Frontal cortex (tissue), 4 donors: ENCODE data around the gene TDRD7. TPM values are rescaled to one million over a fixed set of nuclear protein-coding genes. Genes with fewer than 3 reads are reported as not detected.

Experiments used
- DNase-seq, 2 donors: peaks; one replicate each; pipeline ENCODE4 v3.0.0; 2012; ENCODE audit warnings: low spot score in 2 of 2
- FAIRE-seq: peaks from 2 replicates; lab custom pipeline; 2012; peaks lifted over from hg19 to GRCh38; lab: Jason Lieb, UNC
- total RNA-seq: library from RNA; depleted of rRNA; stranded (reverse); fragments of >200 nt; gene quantifications from one replicate; pipeline ENCODE4 v1.2.3, GENCODE V29; 2014
- donor health status: control.
- donor health status: control.
- donor health status: control.

The TDRD7 gene
- total RNA-seq, 1 donor from 2014 or later: 20.4 TPM

DNA sequence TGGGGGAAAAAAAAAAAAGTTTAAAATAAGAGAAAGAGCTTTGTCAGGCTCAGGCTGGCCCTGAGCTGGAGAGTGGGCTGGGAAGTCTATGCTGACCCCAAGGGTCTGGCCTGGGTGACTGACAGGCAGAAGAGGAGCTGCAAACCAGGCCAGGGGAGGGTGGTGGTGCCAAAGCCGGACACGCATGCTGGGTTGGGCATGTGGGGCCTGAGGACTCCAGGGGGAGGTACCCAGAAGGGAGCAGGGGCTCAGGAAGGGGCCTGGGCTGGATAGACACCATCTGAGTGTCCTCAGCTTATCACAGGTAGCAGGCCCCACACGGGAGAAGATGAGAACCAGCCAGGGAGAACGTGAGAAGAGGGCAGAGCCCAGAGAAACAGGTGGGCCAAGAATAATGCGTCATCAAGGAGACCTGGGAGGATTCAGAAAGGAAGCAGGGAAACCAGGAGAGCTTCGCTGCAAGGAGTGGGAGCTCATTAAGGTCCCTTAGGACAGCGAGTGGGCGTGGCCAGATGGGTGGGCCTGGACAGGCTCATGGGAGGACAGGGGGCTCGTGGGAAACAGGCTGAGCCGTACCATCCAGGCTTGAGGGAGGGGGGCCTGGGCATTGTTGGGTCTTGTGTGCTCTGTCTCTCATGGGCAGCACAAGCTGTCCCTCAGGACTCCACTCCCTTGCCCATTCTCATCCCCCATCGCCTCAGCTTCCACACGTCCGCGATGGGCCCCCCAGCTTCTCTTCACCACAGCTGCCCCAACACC, 105.6 kb downstream of the TDRD7 start:
- FAIRE-seq: no peak
- DNase-seq: no peak

GRCh38 chr9:97518166-97518908, 106.4 kb downstream of the TDRD7 start:
- no peak for DNase-seq
- no peak for FAIRE-seq

DNA sequence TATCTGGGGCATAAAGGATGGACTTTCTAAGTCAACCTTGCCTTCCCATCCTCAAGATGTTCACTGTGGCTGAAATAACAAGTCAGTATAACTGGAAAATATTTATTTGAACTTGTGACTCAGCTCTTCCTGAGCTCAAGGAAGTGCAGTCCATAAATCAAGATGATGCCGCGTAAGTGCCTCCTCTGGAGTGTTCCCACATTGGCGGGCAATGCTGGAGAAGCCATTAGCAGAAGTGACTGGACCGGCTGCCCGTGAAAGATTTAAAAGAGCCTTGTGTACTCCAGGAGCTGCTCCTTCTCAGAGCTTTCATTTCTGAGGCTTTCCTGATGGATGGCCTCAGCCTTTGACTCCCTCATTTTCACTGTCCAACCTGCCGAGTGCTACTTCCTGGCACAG, 107.0 kb downstream of the TDRD7 start:
- DNase-seq (no peak), FAIRE-seq (no peak)

DNA sequence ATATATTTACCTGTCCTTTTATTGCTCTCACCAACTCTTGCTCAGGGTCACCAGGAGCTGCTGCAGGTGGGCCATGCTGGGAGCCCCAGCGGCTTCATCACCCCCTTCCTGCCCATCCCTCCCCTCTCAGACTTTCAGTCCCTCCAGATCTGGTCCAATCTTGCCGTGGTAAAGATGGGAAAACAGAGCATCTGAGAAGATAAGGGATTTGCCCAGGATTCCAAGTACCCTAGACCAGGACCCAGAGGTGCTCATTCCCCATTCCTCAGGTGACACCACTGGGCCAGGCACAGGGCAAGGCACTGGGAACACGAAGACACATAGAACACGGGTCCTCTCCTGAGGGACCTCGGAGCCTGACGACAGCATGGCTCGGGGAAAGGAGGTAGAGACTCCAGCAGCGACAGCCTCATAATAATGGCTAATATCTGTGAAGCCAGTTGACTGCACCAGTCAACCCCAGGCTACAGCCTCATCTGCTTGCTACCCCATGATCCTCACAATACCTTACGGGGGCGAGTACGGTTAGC, 107.6 kb downstream of the TDRD7 start:
- DNase-seq: no peak
- FAIRE-seq: no peak

DNA sequence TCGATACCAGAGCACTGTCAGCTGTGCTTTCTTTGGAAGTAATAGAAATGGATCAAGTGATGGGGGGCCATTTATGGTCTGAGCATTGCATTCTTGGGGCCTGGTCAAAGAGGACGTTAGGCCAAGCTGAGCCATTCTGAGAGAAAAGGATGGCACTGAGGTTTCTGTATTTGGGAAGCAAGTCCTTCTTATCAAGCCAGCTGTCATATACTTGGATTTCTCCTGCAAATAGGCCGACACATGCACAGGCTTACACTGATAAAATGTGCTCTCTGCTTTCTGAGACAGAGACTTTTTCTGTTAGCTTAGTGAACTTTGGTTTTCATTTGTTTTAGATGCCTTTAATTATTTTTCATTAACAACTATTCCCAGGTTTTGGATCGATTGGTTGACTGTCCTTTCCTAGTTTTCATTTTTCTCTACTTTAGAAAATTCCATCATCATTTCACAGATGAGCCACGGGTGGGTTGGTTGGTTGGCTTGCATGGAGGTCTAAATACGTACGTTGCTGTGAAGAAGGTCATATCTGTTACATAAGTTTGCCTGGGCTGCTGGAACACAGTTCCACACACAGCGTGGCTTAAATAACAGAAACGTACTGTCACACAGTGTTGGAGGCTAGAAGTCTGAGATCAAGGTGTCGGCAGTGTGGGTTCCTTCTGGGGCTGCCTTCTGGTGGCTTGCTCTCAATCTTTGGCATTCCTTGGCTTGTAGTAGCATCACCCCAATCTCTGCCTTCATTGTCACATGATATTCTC, 109.9 kb downstream of the TDRD7 start:
- DNase-seq (no peak), FAIRE-seq (no peak)

GRCh38 chr9:97524424-97524823, 112.5 kb downstream of the TDRD7 start:
- no peak for FAIRE-seq
- DNase-seq: no peak

- no peak for DNase-seq
- FAIRE-seq: no peak
These were observed 113.6 kb downstream of the TDRD7 start for GRCh38 chr9:97525451-97525850.

DNA sequence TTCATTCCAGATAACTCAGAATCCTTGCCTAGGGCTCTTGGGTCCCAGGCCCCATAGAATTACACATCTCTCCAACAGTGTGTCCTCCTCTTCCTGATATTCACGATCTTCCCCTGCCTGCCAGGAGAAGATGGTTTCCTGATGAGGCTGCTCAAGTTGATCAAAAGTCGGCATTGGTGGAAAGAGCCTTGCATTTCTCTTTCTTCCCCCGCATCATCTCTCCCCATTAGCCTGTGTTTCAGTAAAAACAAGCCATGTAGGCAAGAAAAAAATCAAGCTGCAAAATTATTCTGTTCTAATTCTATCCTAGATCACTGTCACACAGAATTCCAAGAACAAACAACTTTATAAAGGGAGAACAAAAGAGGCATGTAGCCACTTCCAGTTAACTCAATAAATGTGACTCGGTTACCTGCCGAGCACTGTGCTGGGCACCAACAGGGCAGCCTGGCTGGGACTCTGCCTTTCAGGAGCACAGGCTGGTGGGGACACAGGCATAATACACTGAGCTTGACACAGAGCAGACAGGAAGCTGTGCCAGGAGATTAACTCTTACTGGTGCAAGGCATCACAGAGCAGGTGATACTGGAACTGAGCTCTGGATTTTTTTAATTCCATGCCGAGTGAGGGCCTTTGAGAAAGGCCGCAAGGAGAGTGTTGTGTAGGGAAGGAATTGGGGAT, 115.1 kb downstream of the TDRD7 start:
- DNase-seq (no peak), FAIRE-seq (no peak)

GRCh38 chr9:97527626-97528528, 116.0 kb downstream of the TDRD7 start:
- no peak for DNase-seq
- FAIRE-seq: no peak

GRCh38 chr9:97528529-97529230, 116.8 kb downstream of the TDRD7 start:
- DNase-seq (no peak), FAIRE-seq (no peak)

GRCh38 chr9:97529363-97530076, 117.6 kb downstream of the TDRD7 start:
- FAIRE-seq: no peak
- peak in 1 of 2 donors; percentile 25 for DNase-seq

- FAIRE-seq (no peak), DNase-seq (no peak)
These were observed 120.0 kb downstream of the TDRD7 start for GRCh38 chr9:97531888-97532376.

DNA sequence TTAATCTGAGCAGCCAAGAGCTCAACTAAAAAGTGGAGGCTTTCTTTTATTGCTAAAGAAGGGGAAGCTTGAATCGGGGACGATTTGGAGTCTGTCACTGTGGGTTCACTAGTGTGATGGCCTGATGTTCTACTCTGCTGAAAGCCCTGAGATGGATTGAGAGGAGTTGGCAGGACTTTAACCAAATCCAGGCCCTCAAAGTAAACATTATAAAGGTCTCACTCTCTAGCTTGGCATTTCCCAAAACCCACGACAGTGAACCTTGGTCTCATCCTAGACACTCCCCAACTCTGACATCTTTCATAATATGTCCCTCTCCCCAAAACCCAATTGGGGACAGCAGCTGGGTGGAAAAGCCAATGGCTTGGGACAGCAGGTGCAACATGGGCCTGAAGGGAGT, 122.3 kb downstream of the TDRD7 start:
- DNase-seq (no peak), FAIRE-seq (no peak)

GRCh38 chr9:97534961-97535594, 123.2 kb downstream of the TDRD7 start:
- FAIRE-seq (no peak), DNase-seq (no peak)

- DNase-seq (no peak), FAIRE-seq (no peak)
These were observed 123.9 kb downstream of the TDRD7 start for GRCh38 chr9:97535771-97536170.

GRCh38 chr9:97536480-97536879, 124.6 kb downstream of the TDRD7 start:
- DNase-seq: no peak
- FAIRE-seq: no peak

GRCh38 chr9:97543561-97543960, 131.7 kb downstream of the TDRD7 start:
- FAIRE-seq: no peak
- DNase-seq: no peak
